Measurements from ENCODE around the gene SLC16A6. TPM values are rescaled to one million over a fixed set of nuclear protein-coding genes. Genes with fewer than 3 reads are reported as not detected.
A peak's percentile ranks its signal among the peaks of the same experiment; 100 is the strongest.
"Not testable (repeated sequence)": the region's sequence is repeated elsewhere in the genome, so short reads cannot be mapped to it uniquely, and the experiment has no call there.

The SLC16A6 gene
- total and polyA plus RNA-seq, 2 experiments from 2014 or later, result 0.15 TPM; not detected in 1

DNA sequence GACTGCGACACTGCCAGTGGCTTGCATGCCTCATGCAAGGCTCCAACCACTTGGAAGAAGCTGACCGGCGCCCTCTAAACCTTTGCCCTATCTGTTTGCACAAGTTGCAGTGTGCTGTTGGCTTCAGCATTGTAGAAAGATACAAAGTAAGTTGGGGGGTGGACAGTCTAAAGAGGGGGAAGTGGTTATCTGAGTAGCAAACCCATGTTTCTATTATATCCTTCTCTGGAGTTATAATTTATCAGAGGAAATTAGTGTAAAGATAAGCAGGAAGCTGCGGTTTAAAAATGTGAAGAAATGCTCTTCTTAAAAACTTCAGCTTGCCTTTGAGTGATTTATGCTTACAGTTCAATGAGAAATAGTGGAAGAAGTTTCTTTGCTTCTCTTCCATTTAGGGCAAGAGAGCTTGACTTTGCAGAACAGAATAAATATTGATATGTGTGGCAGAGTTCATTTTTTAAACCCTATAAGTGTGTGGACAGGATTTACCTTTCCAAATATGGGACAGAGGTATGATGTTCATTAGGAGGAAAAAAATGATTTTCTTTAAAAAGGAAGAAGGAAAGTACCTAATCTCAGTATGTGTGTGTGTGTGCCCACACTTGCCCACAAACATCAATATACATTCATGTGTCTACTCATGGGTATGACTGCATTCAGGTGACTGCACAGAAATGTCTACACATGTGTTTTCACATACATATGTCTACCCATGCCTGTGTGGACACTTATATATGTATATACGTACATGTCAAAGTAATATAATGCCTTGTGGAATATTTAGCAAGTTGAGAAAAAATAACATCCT is 35.0 kb downstream of the SLC16A6 start:
- Histone ChIP-seq H3K9me3 (ENCODE audit: low read depth) (no peaks in the 10 kb centered on the region), H3K27me3 (no peaks in the 10 kb centered on the region), H3K4me3 (no peak overlapping the region), H3K36me3 (peaks cover 20% of the 10 kb centered on the region), H3K27ac (no peak overlapping the region), H3K4me1 (ENCODE audit: low read depth) (no peaks in the 10 kb centered on the region)
- DNase-seq (ENCODE audit: low read depth in 1 of 2, low spot score in 1 of 2), result peak in 1 of 2 donors; percentile 27
- TF ChIP-seq, protein P1, sequence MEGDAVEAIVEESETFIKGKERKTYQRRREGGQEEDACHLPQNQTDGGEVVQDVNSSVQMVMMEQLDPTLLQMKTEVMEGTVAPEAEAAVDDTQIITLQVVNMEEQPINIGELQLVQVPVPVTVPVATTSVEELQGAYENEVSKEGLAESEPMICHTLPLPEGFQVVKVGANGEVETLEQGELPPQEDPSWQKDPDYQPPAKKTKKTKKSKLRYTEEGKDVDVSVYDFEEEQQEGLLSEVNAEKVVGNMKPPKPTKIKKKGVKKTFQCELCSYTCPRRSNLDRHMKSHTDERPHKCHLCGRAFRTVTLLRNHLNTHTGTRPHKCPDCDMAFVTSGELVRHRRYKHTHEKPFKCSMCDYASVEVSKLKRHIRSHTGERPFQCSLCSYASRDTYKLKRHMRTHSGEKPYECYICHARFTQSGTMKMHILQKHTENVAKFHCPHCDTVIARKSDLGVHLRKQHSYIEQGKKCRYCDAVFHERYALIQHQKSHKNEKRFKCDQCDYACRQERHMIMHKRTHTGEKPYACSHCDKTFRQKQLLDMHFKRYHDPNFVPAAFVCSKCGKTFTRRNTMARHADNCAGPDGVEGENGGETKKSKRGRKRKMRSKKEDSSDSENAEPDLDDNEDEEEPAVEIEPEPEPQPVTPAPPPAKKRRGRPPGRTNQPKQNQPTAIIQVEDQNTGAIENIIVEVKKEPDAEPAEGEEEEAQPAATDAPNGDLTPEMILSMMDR (IDR thresholded peaks at IDR 0.05; ENCODE audit: low read depth, low read length), result no peak

- TF ChIP-seq, protein P1 (IDR thresholded peaks at IDR 0.05; ENCODE audit: low read depth, low read length), result no peak
- peaks cover 27% of the 10 kb centered on the region for H3K36me3 ChIP-seq
- H3K4me3 ChIP-seq, result no peak overlapping the region
- DNase-seq (ENCODE audit: low read depth in 1 of 2, low spot score in 1 of 2), result no peak
- H3K4me1 ChIP-seq (ENCODE audit: low read depth), result no peaks in the 10 kb centered on the region
- no peak overlapping the region for H3K27ac ChIP-seq
- no peaks in the 10 kb centered on the region for H3K9me3 ChIP-seq (ENCODE audit: low read depth)
- no peaks in the 10 kb centered on the region for H3K27me3 ChIP-seq
Observed at GRCh38 chr17:68255151-68255550, 35.8 kb downstream of the SLC16A6 start.

- H3K36me3 ChIP-seq, result peaks cover 27% of the 10 kb centered on the region
- not testable (repeated sequence) for H3K4me1 ChIP-seq (ENCODE audit: low read depth); H3K27ac ChIP-seq; H3K4me3 ChIP-seq; H3K9me3 ChIP-seq (ENCODE audit: low read depth); H3K27me3 ChIP-seq; DNase-seq (ENCODE audit: low read depth in 1 of 2, low spot score in 1 of 2)
Observed at GRCh38 chr17:68253426-68253825, 37.5 kb downstream of the SLC16A6 start.

DNA sequence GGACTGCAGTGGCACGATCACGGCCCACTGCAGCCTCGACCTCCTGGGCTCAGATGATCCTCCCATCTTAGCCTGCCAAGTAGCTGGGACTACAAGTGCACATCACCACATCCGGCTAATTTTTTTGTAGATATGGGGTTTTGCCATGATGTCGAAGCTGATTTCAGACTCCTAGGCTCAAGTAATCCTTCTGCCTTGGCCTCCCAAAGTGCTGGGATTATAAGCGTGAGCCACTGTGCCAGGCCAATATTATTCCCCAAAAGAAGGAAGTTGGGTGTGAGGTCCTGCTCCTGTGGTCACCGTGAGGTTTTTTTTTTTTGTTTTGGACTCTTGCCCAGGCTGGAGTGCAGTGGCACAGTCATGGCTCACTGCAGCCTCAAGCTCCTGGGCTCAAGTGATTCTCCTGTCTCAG is 41.6 kb downstream of the SLC16A6 start:
- DNase-seq (ENCODE audit: low read depth in 1 of 2, low spot score in 1 of 2), result no peak
- no peaks in the 10 kb centered on the region for H3K27me3 ChIP-seq
- peaks cover 10% of the 10 kb centered on the region for H3K36me3 ChIP-seq
- TF ChIP-seq, protein P1 (IDR thresholded peaks at IDR 0.05; ENCODE audit: low read depth, low read length), result no peak
- H3K4me1 ChIP-seq (ENCODE audit: low read depth), result peaks cover 4% of the 10 kb centered on the region
- no peaks in the 10 kb centered on the region for H3K9me3 ChIP-seq (ENCODE audit: low read depth)
- H3K27ac ChIP-seq, result no peak overlapping the region
- no peak overlapping the region for H3K4me3 ChIP-seq

- H3K27me3 ChIP-seq, result no peaks in the 10 kb centered on the region
- H3K4me3 ChIP-seq, result peak overlapping the region; percentile 89
- no peaks in the 10 kb centered on the region for H3K9me3 ChIP-seq (ENCODE audit: low read depth)
- DNase-seq (ENCODE audit: low read depth in 1 of 2, low spot score in 1 of 2), result no peak
- H3K36me3 ChIP-seq, result peaks cover 8% of the 10 kb centered on the region
- no peak overlapping the region for H3K27ac ChIP-seq
- H3K4me1 ChIP-seq (ENCODE audit: low read depth), result peaks cover 4% of the 10 kb centered on the region
- TF ChIP-seq, protein P1 (IDR thresholded peaks at IDR 0.05; ENCODE audit: low read depth, low read length), result no peak
Observed at GRCh38 chr17:68248891-68249290, 42.0 kb downstream of the SLC16A6 start.

DNA sequence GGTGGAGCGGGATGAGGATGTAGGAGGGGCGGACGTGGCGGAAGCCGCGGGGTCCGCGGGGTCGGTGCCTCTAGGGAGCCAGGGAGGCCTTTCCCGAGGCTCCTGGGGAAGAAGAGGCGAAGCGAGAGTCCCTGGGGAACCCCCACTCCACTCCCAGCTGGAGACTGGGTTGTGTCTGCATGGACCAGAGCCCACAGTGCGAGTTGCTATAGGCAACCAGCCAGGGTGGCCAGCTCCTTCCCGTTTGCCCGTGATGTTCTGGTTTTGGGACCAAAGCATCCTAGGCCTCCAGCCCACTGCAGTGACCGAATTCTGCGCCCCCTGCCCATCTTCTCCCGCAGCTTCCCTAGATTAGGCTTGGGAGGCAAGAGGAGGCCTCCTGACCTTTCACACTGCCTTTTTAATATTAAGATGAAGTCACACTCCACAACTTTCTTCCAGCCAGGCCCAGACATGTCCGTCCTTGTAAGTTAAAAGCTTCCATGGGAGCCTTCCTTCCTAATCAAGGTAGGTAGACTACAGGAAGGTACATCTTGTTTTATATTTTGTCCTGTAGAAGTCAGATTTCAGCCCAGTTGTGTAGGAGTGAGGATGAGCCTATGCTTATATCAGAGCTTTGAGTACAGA is 42.6 kb downstream of the SLC16A6 start:
- peaks cover 4% of the 10 kb centered on the region for H3K4me1 ChIP-seq (ENCODE audit: low read depth)
- peaks cover 8% of the 10 kb centered on the region for H3K36me3 ChIP-seq
- peak in 1 of 2 donors; percentile 73 for DNase-seq (ENCODE audit: low read depth in 1 of 2, low spot score in 1 of 2)
- H3K9me3 ChIP-seq (ENCODE audit: low read depth), result no peaks in the 10 kb centered on the region
- TF ChIP-seq, protein P1 (IDR thresholded peaks at IDR 0.05; ENCODE audit: low read depth, low read length), result no peak
- no peaks in the 10 kb centered on the region for H3K27me3 ChIP-seq
- H3K27ac ChIP-seq, result peak overlapping the region; percentile 54
- peak overlapping the region; percentile 89 for H3K4me3 ChIP-seq

Data from cardiac muscle cell (in vitro differentiated cells and primary cell).